Left forelimb (tissue), 1 donor: ENCODE results near the gene DHFR2.
"Not testable (repeated sequence)": the region's sequence is repeated elsewhere in the genome, so short reads cannot be mapped to it uniquely, and the experiment has no call there.

Source experiments
- DNase-seq: peaks from one replicate; pipeline ENCODE4 v3.0.0-alpha.2; 2018; ENCODE audit warnings: low spot score

Gene DHFR2

GRCh38 chr3:94062513-94063404 lies at the start of gene DHFR2, which contains the start of gene NSUN3:
Gene DHFR2, minus strand, starts transcription at chr3:94062916. Its CDS starts 1,405 bp downstream, at chr3:94061511.
Gene NSUN3, plus strand, starts transcription at chr3:94063061. Its CDS starts 66 bp downstream, at chr3:94063127.
- peak; percentile 92 for DNase-seq

- no peak for DNase-seq
These were observed 48.1 kb upstream of the DHFR2 start for GRCh38 chr3:94110854-94111253.

GRCh38 chr3:94110232-94110631 lies 47.5 kb upstream of the DHFR2 start:
- not testable (repeated sequence) for DNase-seq

- DNase-seq = no peak
These were observed 43.6 kb upstream of the DHFR2 start for GRCh38 chr3:94106268-94106667.

- DNase-seq = no peak
These were observed 39.1 kb upstream of the DHFR2 start for GRCh38 chr3:94101860-94102259.

GRCh38 chr3:94099311-94099710 lies 36.6 kb upstream of the DHFR2 start:
- no peak for DNase-seq

- DNase-seq = no peak
These were observed 35.7 kb upstream of the DHFR2 start for GRCh38 chr3:94098452-94098851.

GRCh38 chr3:94095111-94095510 lies 32.4 kb upstream of the DHFR2 start:
- DNase-seq = no peak

GRCh38 chr3:94093151-94093550 lies 30.4 kb upstream of the DHFR2 start:
- no peak for DNase-seq

GRCh38 chr3:94092086-94092485 lies 29.4 kb upstream of the DHFR2 start:
- no peak for DNase-seq

GRCh38 chr3:94089126-94089525 lies 26.4 kb upstream of the DHFR2 start:
- DNase-seq = no peak

- no peak for DNase-seq
These were observed 20.5 kb upstream of the DHFR2 start for GRCh38 chr3:94083261-94083660.

GRCh38 chr3:94082391-94082937 lies 19.7 kb upstream of the DHFR2 start:
- no peak for DNase-seq

- DNase-seq = no peak
These were observed 19.2 kb upstream of the DHFR2 start for GRCh38 chr3:94081884-94082283.

GRCh38 chr3:94080552-94080951 lies 17.8 kb upstream of the DHFR2 start:
- not testable (repeated sequence) for DNase-seq

GRCh38 chr3:94076055-94076454 lies 13.3 kb upstream of the DHFR2 start:
- no peak for DNase-seq

GRCh38 chr3:94071713-94072284 lies 9.1 kb upstream of the DHFR2 start:
- no peak for DNase-seq

- no peak for DNase-seq
These were observed 7.7 kb upstream of the DHFR2 start for GRCh38 chr3:94070341-94070911.

- no peak for DNase-seq
These were observed 6.6 kb upstream of the DHFR2 start for GRCh38 chr3:94069194-94069813.

GRCh38 chr3:94066506-94067500 lies 4.1 kb upstream of the DHFR2 start:
- DNase-seq = no peak
